Measurements from ENCODE around the gene MTHFD1L. TPM values are rescaled to one million over a fixed set of nuclear protein-coding genes. Genes with fewer than 3 reads are reported as not detected.
"Not testable (repeated sequence)": the region's sequence is repeated elsewhere in the genome, so short reads cannot be mapped to it uniquely, and the experiment has no call there.

The MTHFD1L gene
- polyA plus RNA-seq, 1 donor = 28.3 TPM

DNA sequence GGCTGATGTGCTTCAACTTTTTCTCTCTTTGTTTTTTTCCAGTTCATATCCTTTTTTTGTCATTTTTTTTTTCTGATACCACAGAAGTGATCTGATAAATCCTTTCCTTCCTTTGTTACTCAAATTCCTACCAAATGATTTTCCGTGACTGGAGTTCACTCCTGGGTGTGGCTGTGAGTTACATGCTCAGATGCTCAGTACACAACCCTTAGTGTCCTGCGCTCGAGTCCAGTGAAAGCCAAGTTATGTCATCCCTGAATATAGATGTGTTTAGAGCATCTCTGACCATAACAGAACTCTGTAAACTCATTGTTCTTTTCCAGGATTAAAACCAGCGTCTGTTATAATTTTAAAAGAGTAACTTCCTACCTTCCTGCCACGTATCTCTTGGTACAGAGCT is 227.1 kb downstream of the MTHFD1L start:
- DNase-seq (ENCODE audit: low read depth) = no peak

DNA sequence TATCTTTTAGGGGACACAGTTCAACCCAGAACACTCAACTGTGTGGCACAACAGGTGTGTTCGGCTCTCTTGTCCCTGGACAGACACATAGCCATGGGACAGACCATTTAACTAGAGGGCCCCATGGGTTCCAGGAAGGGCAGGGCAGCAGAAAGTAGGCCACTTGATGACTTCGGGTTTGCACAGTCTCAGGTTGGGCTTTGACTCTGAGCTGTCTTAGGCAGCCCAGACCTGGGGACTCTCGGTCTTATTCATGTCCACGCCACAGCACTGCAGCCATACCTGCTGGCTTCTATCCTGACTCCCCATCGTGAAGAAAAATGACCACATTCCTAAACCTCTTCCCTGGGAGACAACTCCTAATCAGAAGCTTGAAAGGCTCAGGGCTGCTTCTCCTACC is 228.2 kb downstream of the MTHFD1L start:
- no peak for DNase-seq (ENCODE audit: low read depth)

DNA sequence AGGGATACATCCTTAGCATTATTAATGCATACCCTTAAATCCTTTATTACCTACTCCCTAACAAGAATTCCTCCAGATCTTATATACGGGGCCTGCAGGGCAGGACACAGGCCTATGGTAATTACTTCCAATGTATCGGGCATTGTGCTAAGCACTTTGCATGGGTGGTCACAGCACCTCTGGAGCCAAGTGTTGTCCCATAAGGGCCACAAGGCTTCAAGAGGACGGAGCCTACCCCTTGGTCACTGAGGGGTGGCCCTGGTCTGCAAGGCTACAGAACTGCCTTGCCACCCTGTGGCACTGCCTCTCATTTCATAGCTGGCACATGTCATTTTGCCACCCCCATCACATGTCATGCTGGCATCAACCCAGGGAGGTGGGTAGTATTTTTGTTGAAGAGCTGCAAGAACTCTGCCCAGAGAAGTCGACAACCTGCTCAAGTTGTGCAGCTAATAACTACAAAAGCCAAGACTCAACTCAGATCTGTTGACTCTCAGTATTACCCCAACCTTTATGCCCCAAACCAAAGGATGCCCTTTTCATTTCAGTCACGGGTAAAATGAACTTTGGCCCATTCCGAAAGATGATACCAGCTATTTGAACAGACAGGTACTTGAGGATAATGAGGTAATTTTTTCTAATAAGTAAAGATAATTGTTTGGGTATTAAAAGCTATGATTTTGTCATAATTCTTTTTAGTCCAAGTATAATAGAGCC is 230.2 kb downstream of the MTHFD1L start:
- DNase-seq (ENCODE audit: low read depth) = no peak

DNA sequence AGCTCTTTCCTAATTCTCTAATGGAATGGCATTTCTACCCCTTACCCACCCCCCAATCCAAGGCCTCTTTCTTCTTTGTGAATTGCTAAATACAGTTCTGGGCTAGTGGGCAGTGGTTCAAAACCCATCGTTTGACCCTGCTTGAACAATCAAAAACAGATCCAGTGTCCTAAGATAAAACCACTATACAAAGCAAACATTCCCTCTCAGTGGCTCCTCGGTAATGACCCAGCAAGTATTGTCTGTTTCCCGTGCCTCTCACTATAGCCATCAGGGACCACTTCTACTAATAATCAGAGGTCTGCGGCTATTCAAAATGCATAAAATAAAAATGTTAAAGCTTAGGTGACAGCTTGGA is 230.7 kb downstream of the MTHFD1L start:
- DNase-seq (ENCODE audit: low read depth) = no peak

DNA sequence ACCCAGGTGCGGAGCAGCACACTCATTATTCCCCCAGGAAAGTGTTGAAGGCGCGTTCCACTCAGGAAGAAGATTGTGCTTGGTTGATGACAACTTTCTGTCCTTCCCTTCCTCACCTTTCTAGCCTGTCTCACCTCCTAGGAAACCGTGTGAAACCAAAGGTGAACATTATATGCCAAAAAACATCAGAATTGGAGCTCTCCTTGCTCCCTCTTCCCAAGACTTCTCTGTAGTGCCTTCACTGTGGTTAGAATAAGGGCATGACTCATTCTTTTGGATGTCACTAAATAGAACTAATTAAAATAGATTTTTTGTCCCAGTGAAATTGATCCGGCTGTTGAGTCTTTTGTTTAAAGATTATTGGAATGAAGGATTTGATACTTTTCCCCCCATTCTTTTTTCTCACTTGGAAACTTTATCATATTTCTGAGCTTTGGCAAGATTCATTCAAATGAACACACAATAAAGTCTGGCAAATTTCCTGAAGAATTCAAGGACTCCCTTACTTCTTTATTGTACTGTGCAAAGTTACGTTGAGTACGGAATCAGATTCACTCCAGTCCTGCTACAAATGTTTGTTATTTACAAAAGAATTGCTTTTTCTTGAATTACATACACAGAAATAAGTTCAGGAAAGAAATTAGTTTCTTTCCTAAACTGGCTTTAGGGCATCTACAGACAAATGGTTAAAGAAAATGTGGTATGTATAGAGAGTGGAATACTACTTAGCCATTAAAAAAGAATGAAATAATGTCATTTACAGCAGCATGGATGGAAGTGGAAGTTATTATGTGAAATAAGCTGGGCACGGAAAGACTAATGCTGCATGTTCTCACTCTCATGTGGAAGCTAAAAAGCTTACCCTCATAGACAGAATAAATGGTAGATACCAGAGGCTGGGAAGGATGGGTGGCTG is 231.4 kb downstream of the MTHFD1L start:
- DNase-seq (ENCODE audit: low read depth) = no peak

DNA sequence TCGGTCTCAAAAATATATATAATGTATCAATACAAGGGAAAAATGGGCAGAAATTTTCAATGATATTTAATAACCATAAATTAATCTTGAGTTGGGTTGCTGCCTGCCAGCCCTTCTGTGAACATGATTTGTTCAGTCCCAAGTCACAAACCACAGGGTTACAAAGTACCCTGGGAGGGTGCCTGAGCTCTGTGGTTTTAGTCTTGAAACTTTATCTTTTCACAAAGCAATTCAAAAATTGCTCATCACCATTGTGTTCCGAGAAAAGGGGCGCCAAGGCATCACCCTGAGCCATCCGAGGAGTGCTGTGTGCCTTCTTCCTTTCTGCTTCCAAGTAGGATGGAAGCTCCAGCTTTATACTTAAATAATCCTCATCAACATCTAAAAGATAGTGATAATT is 232.7 kb downstream of the MTHFD1L start:
- DNase-seq (ENCODE audit: low read depth) = no peak

DNA sequence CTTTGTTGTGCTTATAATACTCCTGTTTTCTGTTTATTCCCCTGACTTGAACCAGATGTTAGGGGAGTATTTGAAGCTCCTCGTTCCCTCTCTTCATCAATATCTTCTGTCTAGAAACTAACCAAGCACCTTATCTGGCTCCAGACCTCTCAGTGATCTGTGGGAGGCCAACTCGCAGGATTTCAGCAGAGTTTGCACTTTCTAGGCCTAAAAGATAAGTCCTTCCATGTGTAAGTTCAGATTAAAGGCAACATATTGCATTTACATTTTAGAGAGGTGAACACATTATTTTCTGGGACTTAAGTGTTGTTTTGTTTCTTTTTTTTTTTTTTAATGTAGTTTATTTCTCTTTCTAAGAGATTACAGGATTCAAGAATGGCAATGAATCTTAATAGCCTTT is 234.8 kb downstream of the MTHFD1L start:
- no peak for DNase-seq (ENCODE audit: low read depth)

DNA sequence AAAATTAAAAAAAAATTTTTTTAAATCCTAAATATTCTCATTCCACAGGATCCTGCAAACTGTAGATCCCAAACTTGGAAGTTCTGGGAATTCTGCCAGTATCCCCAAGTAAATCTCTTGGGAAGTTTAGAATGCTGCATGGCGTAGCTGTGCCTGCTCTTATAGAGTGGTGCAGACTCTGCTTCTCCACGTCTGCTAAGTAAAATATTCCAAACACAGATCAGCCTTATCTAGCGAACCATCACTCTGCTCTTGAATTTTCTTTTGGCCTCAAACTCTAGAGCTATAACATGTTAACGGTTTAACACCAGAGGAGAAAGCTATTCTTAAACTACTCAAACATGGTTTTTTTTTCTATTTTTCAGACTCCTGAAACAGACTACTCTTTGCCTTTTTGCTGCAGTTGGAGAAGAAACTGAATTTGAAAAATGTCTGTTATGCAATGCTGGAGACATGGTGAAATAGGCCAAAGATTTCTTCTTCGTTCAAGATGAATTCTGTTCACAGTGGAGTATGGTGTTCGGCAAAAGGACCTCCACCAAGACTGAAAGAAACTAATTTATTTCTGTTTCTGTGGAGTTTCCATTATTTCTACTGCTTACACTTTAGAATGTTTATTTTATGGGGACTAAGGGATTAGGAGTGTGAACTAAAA is 235.8 kb downstream of the MTHFD1L start:
- no peak for DNase-seq (ENCODE audit: low read depth)

DNA sequence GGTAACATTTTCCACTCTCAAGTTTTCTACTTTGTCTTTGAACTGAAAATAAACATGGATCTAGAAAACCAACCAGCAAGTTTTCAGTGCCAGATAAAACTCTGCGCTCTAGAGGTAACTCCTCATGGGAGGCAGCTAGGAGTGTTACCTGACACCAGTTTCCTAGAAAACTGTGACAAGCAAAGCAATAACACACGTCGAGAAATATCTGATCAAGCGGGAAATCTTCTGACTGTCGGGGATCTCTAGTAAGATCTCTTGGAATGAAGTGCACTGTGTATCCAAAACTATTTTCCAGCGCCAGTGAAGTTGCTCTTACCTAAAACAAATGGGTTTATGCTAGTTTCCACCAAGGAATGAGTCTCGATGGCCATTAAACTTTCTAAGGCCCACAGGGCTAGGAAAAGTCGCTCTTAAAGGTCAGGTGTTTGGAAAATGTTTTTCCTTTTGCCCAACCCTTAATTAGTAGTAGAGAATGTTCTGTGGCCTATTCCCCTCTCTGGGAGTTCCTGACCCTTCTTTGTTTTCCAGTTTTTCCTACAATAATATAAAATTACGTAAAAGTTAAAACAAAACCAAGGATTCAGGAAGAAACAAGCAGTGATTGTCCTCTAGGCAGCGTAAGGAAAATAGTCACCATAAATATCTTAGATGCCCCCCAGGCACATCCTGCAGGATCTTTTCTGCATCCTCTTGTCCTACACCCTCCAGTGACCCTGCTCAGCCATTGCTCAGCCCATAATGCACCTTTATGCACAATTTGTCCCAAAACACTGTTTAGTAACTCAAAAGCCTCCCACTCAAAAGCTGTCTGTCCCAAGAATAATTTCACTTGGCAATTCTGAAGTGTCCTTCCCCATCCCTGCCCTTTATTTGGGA is 236.6 kb downstream of the MTHFD1L start:
- DNase-seq (ENCODE audit: low read depth) = no peak

DNA sequence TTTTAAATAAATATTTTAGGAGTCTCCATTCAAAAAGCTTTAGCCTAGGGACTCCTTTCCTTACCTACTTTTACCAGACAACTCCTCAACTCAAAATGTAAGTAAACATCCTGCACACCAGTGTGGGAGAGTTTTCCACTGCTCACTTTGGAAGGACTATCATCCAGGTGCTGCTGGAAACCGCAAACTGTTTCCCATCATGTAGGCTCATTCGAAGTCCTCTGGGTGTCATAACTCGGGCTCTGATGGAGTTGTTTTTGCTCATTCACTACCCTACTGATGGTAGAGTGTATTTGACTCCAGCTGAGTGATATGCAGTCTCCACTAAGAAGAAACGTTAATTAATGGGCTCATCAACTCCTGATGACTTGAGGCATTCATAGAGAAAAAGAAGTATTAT is 237.8 kb downstream of the MTHFD1L start:
- DNase-seq (ENCODE audit: low read depth) = peak; percentile 62

DNA sequence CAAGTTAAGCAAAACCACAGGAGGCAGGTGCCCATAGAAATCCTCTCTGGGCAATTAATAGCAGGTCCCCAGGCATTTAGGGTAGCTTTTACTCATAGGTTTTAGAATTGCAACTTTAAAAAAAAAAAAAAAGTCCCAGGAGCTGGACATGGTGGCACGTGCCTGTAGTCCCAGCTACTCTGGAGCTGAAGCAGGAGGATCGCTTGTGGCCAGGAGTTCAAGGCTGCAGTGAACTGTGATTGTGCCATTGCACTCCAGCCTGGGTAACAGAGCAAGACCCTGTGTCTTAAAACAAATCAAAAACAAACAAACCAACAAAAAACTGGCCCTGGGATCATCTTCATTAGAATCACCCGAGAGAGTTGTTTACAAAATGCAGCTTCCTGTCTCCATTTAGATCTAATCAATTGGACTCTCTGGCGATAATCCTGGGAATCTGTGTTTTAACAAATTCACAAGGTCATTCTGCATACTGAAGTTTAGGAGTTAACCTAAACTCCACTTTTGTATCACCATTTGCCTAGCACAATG is 242.5 kb downstream of the MTHFD1L start:
- no peak for DNase-seq (ENCODE audit: low read depth)

DNA sequence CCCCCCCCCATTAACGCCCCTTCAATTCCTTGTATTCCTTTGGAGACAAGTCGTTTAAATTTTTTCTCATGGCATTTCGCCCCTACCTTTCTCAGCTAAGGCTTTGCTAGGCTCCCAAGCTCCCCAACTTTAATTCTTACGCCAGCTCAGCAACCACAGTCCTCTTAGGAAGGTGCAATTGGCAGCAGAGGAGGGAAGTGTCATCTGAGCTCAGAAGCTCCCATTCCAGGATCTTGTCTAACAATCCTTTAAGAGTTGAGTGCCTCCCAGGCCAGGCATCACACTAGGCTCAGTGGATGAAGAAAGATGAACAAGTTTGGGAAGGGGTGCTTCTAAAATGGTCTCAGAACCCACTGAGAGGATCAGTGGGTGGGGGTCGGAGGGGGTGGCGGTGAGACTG is 243.0 kb downstream of the MTHFD1L start:
- no peak for DNase-seq (ENCODE audit: low read depth)

DNA sequence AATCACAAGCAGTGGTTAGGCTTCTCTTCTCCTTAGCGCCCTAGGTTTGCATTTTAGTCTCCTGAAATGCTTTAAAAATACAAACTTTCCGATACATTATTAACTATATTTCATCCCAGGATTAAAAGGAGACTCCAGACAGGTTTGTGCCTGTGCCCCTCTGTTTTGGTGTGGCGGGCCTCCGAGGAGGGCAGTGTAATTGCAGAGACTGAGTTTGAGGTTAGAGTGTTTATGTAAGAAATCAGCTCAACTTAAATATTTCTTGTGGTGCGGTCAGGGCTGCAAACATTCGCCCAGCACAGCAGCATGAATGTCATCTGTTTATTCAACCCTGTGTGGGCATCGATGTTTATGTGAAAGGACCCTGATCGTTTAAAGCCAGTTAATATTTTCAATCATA is 243.9 kb downstream of the MTHFD1L start:
- DNase-seq (ENCODE audit: low read depth) = no peak

DNA sequence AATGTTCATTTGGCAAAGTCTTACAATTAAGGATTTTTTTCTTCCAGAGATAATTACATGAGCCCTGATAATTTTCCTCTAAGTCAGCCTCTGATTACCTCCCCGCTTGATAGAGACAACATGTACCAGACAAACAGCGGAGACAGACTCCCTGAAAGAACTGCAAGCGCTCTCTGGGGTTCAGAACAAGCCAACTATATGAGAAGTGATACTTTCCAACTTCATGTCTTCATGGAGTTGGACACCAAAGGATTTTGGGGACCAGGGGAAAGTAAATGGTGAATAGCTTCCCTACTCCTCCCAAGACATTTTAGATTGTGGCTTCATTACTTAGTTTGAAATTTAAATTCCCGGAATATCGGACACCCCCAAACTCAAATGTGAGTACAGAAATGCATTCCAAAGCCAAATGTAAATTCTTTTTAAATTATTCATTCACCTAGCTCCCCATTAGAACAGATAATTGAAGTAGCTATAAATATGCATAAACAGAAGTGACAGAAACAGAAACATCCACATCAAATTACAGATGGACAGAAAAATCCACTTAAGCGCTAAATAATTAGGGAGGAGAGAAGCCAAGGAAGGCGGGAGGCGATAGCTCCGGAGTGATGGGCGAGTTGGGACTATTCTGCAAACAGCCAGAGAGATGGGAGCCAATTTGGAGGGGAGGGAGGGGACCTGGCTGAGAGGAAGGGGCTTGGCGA is 244.5 kb downstream of the MTHFD1L start:
- DNase-seq (ENCODE audit: low read depth) = no peak

DNA sequence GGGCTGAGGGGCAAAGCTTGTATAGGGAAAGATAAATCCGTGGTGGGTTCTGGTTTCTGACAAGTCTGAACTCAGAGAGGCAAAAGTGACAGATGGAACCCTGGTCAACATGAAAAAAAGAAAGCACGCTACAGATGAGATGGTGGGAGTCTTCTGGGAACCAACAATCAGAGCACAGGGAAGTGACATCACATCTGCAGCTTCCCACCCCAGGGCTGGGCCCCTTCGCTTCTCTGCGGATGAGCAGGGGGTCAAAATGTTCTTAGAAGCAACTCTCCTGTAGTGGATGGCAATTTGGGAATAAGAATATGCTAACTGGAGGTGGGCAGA is 245.0 kb downstream of the MTHFD1L start:
- no peak for DNase-seq (ENCODE audit: low read depth)

DNA sequence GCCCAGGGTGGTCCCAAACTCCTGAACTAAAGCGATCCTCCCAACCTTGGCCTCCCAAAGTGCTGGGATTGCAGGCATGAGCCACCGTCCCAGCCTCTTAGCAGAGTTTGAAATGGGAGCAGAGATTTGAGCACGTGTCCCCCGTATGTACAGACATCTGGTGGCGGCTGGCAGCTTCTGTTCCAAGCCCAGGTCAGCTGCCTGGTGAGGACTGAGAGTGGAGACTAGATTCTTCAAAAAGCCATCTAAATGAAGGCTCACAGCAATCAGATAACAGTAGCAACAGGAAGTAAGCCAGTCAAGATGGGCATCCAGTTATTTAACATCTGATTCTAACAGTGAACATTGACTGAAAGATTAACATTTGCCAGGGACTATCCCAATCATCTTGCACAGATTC is 246.2 kb downstream of the MTHFD1L start:
- no peak for DNase-seq (ENCODE audit: low read depth)

DNA sequence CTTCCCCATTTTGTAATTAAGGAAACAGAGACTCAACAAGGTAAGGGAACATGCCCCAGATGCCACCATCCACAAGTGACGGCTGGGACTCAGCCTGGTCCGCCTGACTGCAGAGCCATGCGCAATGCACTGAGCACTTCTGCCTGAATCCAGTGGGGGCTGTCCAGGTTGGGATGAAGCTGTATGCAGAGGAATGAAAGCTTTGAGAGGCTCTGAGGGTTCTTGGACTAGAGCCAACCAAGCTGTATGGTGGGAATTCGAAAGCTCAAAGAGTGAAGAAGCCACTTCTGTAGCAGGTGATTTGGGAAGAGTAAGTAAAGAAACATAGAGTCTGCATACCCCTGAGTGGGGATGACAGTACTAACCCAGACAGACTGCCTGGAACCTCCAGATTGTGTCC is 246.6 kb downstream of the MTHFD1L start:
- DNase-seq (ENCODE audit: low read depth) = no peak

DNA sequence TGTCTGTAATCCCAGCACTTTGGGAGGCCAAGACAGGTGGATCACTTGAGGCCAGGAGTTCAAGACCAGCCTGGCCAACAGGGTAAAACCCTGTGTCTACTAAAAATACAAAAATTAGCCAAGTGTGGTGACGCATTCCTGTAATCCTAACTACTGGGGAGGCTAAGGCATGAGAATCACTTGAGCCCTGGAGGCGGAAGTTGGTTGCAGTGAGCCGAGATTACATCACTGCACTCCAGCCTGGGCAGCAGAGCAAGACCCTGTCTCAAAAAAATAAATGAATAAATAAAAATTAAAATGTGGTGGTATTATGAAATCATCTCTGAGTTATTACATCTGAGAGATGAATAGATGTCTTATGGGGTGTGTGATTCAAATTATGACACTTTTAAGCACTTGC is 247.4 kb downstream of the MTHFD1L start:
- DNase-seq (ENCODE audit: low read depth) = not testable (repeated sequence)

DNA sequence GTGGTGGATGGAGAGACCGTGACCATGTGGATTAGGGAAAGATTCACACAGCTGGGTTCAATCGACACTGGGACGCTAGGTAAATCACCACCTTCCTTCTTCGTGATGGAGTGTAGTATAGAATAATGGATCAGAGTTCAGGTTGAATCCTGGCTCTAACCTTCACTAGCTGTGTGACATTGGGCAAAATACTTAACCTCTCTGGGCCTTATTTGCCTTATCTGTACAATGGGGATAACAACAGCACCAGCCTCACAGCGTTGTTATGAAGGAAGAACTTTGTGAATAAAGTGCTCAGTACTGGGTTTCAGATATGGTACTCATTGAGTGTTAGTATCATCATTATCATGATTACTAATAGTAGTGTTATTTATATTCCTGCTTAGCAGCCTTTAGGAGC is 248.1 kb downstream of the MTHFD1L start:
- no peak for DNase-seq (ENCODE audit: low read depth)

DNA sequence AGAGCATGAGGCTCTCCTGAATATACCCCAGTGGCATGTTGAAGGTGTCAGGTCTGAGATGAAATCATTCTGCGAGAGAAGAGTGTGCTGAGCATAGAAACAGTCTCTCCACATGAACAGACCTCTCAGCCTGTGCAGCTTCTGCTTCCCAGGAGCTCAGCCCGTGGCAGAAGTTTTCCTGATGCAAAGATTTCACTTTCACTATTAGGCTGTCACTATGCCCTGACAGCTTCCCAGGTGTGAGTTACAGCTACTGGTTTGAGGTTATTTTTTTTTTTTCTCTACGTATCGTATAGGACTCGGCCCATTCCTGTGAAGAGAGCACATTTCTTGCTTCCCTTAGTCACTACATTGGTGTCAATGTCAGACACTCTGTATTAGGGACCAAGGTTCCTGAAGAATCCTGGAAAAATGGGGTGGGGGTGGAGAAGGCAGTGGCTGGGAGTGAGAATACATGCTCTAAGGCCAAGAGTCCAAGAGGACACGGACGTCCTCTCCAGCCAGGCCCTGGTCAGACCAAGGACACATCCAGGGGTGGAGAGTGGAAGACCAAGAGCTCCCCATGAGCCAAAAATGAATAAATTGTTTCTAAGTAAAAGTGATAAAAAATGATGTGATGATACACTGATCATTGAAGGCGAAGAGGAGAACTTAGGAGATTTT is 253.1 kb downstream of the MTHFD1L start:
- DNase-seq (ENCODE audit: low read depth) = no peak

Measured in forelimb muscle (tissue), 1 donor.